Transverse colon (tissue), 4 donors: ENCODE results near the gene MEIKIN. TPM values are rescaled to one million over a fixed set of nuclear protein-coding genes. Genes with fewer than 3 reads are reported as not detected.
A peak's percentile ranks its signal among the peaks of the same experiment; 100 is the strongest.

ENCODE experiments used
- DNase-seq: peaks from one replicate; pipeline ENCODE4 v3.0.0-alpha.2; 2019
- H3K27ac ChIP-seq, 4 donors: fragments of 200-600 bp; sonication (generic); 2 replicates each; pipeline ENCODE4 v1.5.1; 2016 to 2018; ENCODE audit warnings: inconsistent platforms in 4 of 4
- H3K27me3 ChIP-seq: fragments of 200-600 bp; sonication (generic); 2 replicates; pipeline ENCODE4 v1.5.1; 2017; ENCODE audit warnings: inconsistent platforms
- H3K36me3 ChIP-seq, 4 donors: fragments of 200-600 bp; sonication (generic); 2 replicates each; pipeline ENCODE4 v1.5.1; 2017 to 2019; ENCODE audit warnings: inconsistent platforms in 4 of 4
- H3K4me1 ChIP-seq, 4 donors: fragments of 200-600 bp; sonication (generic); 2 replicates each; pipeline ENCODE4 v1.5.1; 2017 to 2020; ENCODE audit warnings: inconsistent platforms in 4 of 4
- H3K4me3 ChIP-seq, 4 donors: fragments of 200-600 bp; sonication (generic); 1 replicate in 1 of 4; 2 replicates in 3 of 4; pipeline versions ENCODE4 v1.5.1 to v1.6.1; 2017 to 2019; ENCODE audit warnings: inconsistent platforms in 4 of 4
- H3K9me3 ChIP-seq, 2 donors: fragments of 200-600 bp; sonication (generic); 2 replicates each; pipeline ENCODE4 v1.5.1; 2017 to 2019; ENCODE audit warnings: inconsistent platforms in 2 of 2
- CTCF ChIP-seq, 5 experiments: fragments of 200-600 bp in 3 of 5; fragments of 450-650 bp in 2 of 5; sonication (generic) in 3 of 5; IDR thresholded peaks; 1 replicate in 2 of 5; 2 replicates in 3 of 5; pipeline ENCODE4 v1.5.1; 2016 to 2017; ENCODE audit warnings: antibody characterized with exemption in 5 of 5, inconsistent platforms in 3 of 5, mild to moderate bottlenecking in 2 of 5, moderate library complexity in 1 of 5
- EP300 ChIP-seq: sonication (generic); formaldehyde crosslinking; IDR thresholded peaks from one replicate; pipeline ENCODE4 v1.6.1; 2017; ENCODE audit warnings: antibody characterized with exemption, low read depth
- POLR2A ChIP-seq: fragments of 450-650 bp; IDR thresholded peaks from one replicate; pipeline ENCODE4 v1.6.1; 2016; ENCODE audit warnings: antibody characterized with exemption, mild to moderate bottlenecking, moderate library complexity
- POLR2AphosphoS5 ChIP-seq, 3 donors: sonication (generic); formaldehyde crosslinking; IDR thresholded peaks; one replicate each; pipeline ENCODE4 v1.6.1; 2016; ENCODE audit warnings: antibody characterized with exemption in 3 of 3
- WGBS, 2 donors: methylation state at CpG; one replicate each; pipeline ENCODE4 v1.1.5; 2018; ENCODE audit warnings: low coverage in 1 of 2; 5-methylcytosine and 5-hydroxymethylcytosine counted together
- in situ Hi-C, 4 donors: fragments of 200-750 bp; cut with MboI; loops; one replicate each; pipeline versions ENCODE4 v1.15.0 to v1.15.1; 2017; ENCODE audit warnings: low sequenced_read_pairs in 3 of 4, low pct_ligation_motif_present in 1 of 4, low pct_unique_long_range_greater_than_20kb in 1 of 4
- intact Hi-C: fragments of 100-400 bp; cut with DNase I; formaldehyde crosslinking; loops from one replicate; pipeline ENCODE4 v1.15.1; 2023; ENCODE audit warnings: low total_unique reads
- total RNA-seq, 4 donors: library from RNA; depleted of rRNA; stranded (reverse); fragments of >200 nt; gene quantifications; one replicate each; pipeline ENCODE4 v1.1.0, GENCODE V29; 2016

The MEIKIN gene
- total RNA-seq, 4 donors from 2014 or later: not detected

GRCh38 chr5:131814990-131815389 lies 130.5 kb downstream of the MEIKIN start:
- TF ChIP-seq POLR2A (no peak), EP300 (no peak), POLR2AphosphoS5 (IDR thresholded peaks at IDR 0.05) (no peak), CTCF (IDR thresholded peaks at IDR 0.05) (no peak)
- WGBS, 2 donors: 63 to 72% methylated on average over 2 of the region's 2 CpGs

GRCh38 chr5:131812371-131813160 lies 132.9 kb downstream of the MEIKIN start:
- Histone ChIP-seq H3K27me3 (no peaks in the 10 kb centered on the region), H3K36me3 (no peaks in the 10 kb centered on the region), H3K4me1 (peaks cover 0 to 6% (median 0%) of the 10 kb centered on the region in 4 donors), H3K4me3 (no peak overlapping the region), H3K27ac (no peak overlapping the region), H3K9me3 (no peaks in the 10 kb centered on the region)
- intact Hi-C loops (no loop called here), in situ Hi-C loops (no loop called here)
- DNase-seq: no peak
- WGBS, 2 donors: 60 to 93% methylated on average over 1 to 4 of the region's 4 CpGs
- TF ChIP-seq POLR2AphosphoS5 (IDR thresholded peaks at IDR 0.05): no peak
- TF ChIP-seq POLR2A: no peak
- TF ChIP-seq EP300: no peak
- no peak for TF ChIP-seq CTCF (IDR thresholded peaks at IDR 0.05)

More at GRCh38 chr5:131814990-131815389, 130.5 kb downstream of the MEIKIN start:
- in situ Hi-C loops (no loop called here), intact Hi-C loops (no loop called here)
- H3K36me3 ChIP-seq: no peaks in the 10 kb centered on the region
- no peak overlapping the region for H3K4me3 ChIP-seq
- H3K4me1 ChIP-seq: peaks cover 0 to 6% (median 0%) of the 10 kb centered on the region in 4 donors
- H3K9me3 ChIP-seq: no peaks in the 10 kb centered on the region
- H3K27ac ChIP-seq: no peak overlapping the region
- DNase-seq: no peak
- H3K27me3 ChIP-seq: no peaks in the 10 kb centered on the region

- WGBS, 2 donors: 22 to 24% methylated on average over 3 of the region's 3 CpGs
- intact Hi-C loops: no loop called here
Measured at GRCh38 chr5:131810510-131811249, 134.8 kb downstream of the MEIKIN start.

GRCh38 chr5:131796793-131797693 lies 148.4 kb downstream of the MEIKIN start, which contains the start of gene FNIP1:
TSS of gene FNIP1 (minus strand) at chr5:131797017. CDS start at chr5:131796921, 96 bp downstream.
- Histone ChIP-seq H3K36me3 (no peaks in the 10 kb centered on the region), H3K27ac (peak within 1 kb of the TSS; percentile 98 to 99 (median 98)), H3K9me3 (no peaks in the 10 kb centered on the region), H3K4me1 (peaks cover 15 to 36% (median 19%) of the 10 kb centered on the region in 4 donors), H3K27me3 (no peaks in the 10 kb centered on the region), H3K4me3 (peak within 1 kb of the TSS; percentile 83 to 96 (median 90))
- peak; percentile 100 for DNase-seq
- WGBS, 2 donors: 0 to 1% methylated on average over 10 to 54 of the region's 79 CpGs
- intact Hi-C loops: no loop called here
- in situ Hi-C loops: loop anchor here in 2 of 4 donors (10.0 kb wide), 1 partner anchor 162 kb away; the partner anchor contains the start of gene RAPGEF6 (in 2 of the 2)
- TF ChIP-seq EP300: peak; percentile 54
- peak in 1 of 5 experiments; percentile 27 for TF ChIP-seq CTCF (IDR thresholded peaks at IDR 0.05)
- peak; percentile 96 for TF ChIP-seq POLR2A
- TF ChIP-seq POLR2AphosphoS5 (IDR thresholded peaks at IDR 0.05): peak; percentile 96 to 98 (median 97)

More at GRCh38 chr5:131810510-131811249, 134.8 kb downstream of the MEIKIN start:
- no peak overlapping the region for H3K4me3 ChIP-seq
- H3K9me3 ChIP-seq: no peaks in the 10 kb centered on the region
- H3K27me3 ChIP-seq: no peaks in the 10 kb centered on the region
- H3K36me3 ChIP-seq: no peaks in the 10 kb centered on the region
- in situ Hi-C loops: no loop called here
- H3K4me1 ChIP-seq: peaks cover 0 to 6% (median 0%) of the 10 kb centered on the region in 4 donors
- no peak for TF ChIP-seq POLR2A
- no peak for DNase-seq
- no peak overlapping the region for H3K27ac ChIP-seq
